Measurements from ENCODE around the gene ZNF92. TPM values are rescaled to one million over a fixed set of nuclear protein-coding genes. Genes with fewer than 3 reads are reported as not detected.
"Not testable (repeated sequence)": the region's sequence is repeated elsewhere in the genome, so short reads cannot be mapped to it uniquely, and the experiment has no call there.

Gene ZNF92
- total RNA-seq, 4 donors from 2014 or later, result 3.8 to 5.3 (median 4.3) TPM

GRCh38 chr7:65342723-65343629 lies 30.7 kb upstream of the ZNF92 start:
- TF ChIP-seq POLR2AphosphoS5 (IDR thresholded peaks at IDR 0.05), result no peak
- no peak for TF ChIP-seq EP300 (IDR thresholded peaks at IDR 0.05)
- TF ChIP-seq CTCF (IDR thresholded peaks at IDR 0.05), result no peak
- no peak for TF ChIP-seq POLR2A (IDR thresholded peaks at IDR 0.05)
- H3K9me3 ChIP-seq, result peaks cover 0 to 15% (median 0%) of the 10 kb centered on the region in 3 donors
- WGBS, 2 donors (ENCODE audit: low coverage in 1 of 2), result 93 to 100% methylated on average over 1 to 4 of the region's 4 CpGs
- no peak overlapping the region for H3K4me3 ChIP-seq
- no peak for ATAC-seq
- H3K4me1 ChIP-seq, result no peaks in the 10 kb centered on the region
- H3K27me3 ChIP-seq, result no peaks in the 10 kb centered on the region
- no peaks in the 10 kb centered on the region for H3K36me3 ChIP-seq
- H3K27ac ChIP-seq, result no peak overlapping the region

- 94 to 97% methylated on average over 3 of the region's 4 CpGs for WGBS, 2 donors (ENCODE audit: low coverage in 1 of 2)
- ATAC-seq, H3K4me1 ChIP-seq, H3K36me3 ChIP-seq, H3K27me3 ChIP-seq, H3K4me3 ChIP-seq, H3K27ac ChIP-seq: not testable (repeated sequence)
- H3K9me3 ChIP-seq, result peaks cover 0 to 15% (median 0%) of the 10 kb centered on the region in 3 donors
Measured at GRCh38 chr7:65344541-65344940, 29.1 kb upstream of the ZNF92 start.

DNA sequence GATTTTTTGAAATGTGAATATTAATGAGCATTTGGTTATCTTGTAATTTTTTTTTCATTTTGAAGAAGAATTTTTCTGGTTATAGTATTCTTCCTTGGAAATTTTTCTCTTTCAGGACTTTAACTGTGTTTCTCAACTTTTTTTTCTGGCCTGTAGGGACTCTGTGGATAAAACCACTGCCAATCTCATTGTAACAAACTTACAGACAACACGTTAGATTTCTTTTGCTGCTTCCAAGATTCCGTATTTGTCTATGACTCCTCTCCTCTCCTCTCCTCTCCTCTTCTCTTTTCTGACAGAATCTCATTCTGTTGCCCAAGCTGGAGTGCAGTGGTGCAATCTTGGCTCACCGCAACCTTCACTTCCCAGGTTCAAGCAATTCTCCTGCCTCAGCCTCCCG lies 19.4 kb upstream of the ZNF92 start:
- no peak overlapping the region for H3K4me3 ChIP-seq
- TF ChIP-seq POLR2AphosphoS5 (IDR thresholded peaks at IDR 0.05) (no peak), CTCF (IDR thresholded peaks at IDR 0.05) (no peak), POLR2A (IDR thresholded peaks at IDR 0.05) (no peak), EP300 (IDR thresholded peaks at IDR 0.05) (no peak)
- H3K9me3 ChIP-seq, result no peaks in the 10 kb centered on the region
- H3K4me1 ChIP-seq, result no peaks in the 10 kb centered on the region
- ATAC-seq, result no peak
- H3K36me3 ChIP-seq, result no peaks in the 10 kb centered on the region
- 43 to 74% methylated on average over 1 to 4 of the region's 4 CpGs for WGBS, 2 donors (ENCODE audit: low coverage in 1 of 2)
- H3K27me3 ChIP-seq, result no peaks in the 10 kb centered on the region
- H3K27ac ChIP-seq, result no peak overlapping the region

GRCh38 chr7:65369843-65370242 lies 3.8 kb upstream of the ZNF92 start:
- Histone ChIP-seq H3K27me3 (no peaks in the 10 kb centered on the region), H3K4me1 (peaks cover 0 to 12% (median 2%) of the 10 kb centered on the region in 3 donors), H3K9me3 (no peaks in the 10 kb centered on the region), H3K4me3 (no peak overlapping the region), H3K27ac (no peak overlapping the region), H3K36me3 (no peaks in the 10 kb centered on the region)
- no peak for ATAC-seq
- 79 to 96% methylated on average over 3 of the region's 3 CpGs for WGBS, 2 donors (ENCODE audit: low coverage in 1 of 2)
- no peak for TF ChIP-seq POLR2AphosphoS5 (IDR thresholded peaks at IDR 0.05)
- no peak for TF ChIP-seq POLR2A (IDR thresholded peaks at IDR 0.05)
- TF ChIP-seq EP300 (IDR thresholded peaks at IDR 0.05), result no peak
- TF ChIP-seq CTCF (IDR thresholded peaks at IDR 0.05), result no peak

- 66 to 74% methylated on average over 5 of the region's 5 CpGs for WGBS, 2 donors (ENCODE audit: low coverage in 1 of 2)
- TF ChIP-seq CTCF (IDR thresholded peaks at IDR 0.05) (no peak), POLR2AphosphoS5 (IDR thresholded peaks at IDR 0.05) (no peak), POLR2A (IDR thresholded peaks at IDR 0.05) (no peak), EP300 (IDR thresholded peaks at IDR 0.05) (no peak)
- H3K27ac ChIP-seq, result no peak overlapping the region
- H3K9me3 ChIP-seq, result no peaks in the 10 kb centered on the region
- peaks cover 0 to 28% (median 6%) of the 10 kb centered on the region in 3 donors for H3K4me1 ChIP-seq
- H3K4me3 ChIP-seq, result no peak overlapping the region
- no peak for ATAC-seq
- no peaks in the 10 kb centered on the region for H3K27me3 ChIP-seq
- H3K36me3 ChIP-seq, result no peaks in the 10 kb centered on the region
Measured at GRCh38 chr7:65371468-65371867, 2.2 kb upstream of the ZNF92 start.
